ENCODE measurements around the gene TMEM61.
"Not testable (repeated sequence)": the region's sequence is repeated elsewhere in the genome, so short reads cannot be mapped to it uniquely, and the experiment has no call there.

The TMEM61 gene

DNA sequence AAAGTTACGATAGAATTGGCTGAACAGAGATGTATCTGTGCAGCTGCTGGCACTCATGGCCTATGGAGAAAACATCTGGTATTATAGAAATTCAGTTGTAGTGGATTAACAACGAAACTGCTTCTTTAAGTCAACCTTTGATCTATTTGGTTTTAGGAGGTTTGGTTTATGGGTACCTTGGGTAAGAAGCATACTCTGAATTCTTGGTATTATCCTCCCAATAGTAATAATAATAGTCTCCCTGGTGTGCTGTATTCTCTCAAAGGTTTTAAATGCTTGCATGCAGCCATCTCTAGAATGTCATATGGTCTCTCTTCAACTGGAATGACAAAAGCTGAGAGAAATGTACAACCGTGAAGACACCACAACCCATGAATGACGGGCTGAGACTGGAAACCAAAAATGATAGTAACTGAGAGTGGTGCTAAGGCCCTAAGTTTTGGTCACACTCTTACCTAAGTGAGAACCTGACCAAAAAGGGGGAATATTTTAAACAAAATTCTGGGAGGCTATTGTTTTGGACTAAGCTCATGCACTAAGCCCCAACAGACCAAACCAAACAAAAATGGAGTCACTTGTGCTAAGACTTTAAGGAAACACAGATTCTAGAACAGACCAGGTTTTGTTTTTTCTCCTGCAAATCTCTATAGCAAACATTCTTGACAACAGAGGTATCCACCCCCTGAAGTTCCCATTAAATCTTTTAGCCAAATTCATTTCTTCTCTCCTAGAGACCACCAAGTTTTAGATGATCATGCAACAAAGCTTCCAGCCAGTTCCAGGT is 17.6 kb upstream of the TMEM61 start:
- no peak for DNase-seq

DNA sequence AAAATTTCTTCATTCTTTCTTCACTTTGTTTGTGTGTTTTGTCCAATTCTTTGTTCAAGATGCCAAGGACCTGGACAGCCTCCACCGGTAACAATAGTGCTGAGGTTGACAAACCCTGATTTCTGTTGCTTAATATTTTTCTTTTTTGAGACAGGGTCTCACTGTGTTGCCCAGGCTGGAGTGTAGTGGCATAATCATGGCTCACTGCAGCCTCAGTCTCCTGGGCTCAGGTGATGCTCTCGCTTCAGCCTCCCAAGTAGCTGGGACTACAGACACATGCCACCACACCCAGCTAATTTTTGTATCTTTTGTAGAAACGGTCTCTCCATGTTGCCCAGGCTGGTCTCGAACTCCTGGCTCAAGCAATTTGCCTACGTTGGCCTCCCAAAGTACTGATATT is 16.6 kb upstream of the TMEM61 start:
- not testable (repeated sequence) for DNase-seq

DNA sequence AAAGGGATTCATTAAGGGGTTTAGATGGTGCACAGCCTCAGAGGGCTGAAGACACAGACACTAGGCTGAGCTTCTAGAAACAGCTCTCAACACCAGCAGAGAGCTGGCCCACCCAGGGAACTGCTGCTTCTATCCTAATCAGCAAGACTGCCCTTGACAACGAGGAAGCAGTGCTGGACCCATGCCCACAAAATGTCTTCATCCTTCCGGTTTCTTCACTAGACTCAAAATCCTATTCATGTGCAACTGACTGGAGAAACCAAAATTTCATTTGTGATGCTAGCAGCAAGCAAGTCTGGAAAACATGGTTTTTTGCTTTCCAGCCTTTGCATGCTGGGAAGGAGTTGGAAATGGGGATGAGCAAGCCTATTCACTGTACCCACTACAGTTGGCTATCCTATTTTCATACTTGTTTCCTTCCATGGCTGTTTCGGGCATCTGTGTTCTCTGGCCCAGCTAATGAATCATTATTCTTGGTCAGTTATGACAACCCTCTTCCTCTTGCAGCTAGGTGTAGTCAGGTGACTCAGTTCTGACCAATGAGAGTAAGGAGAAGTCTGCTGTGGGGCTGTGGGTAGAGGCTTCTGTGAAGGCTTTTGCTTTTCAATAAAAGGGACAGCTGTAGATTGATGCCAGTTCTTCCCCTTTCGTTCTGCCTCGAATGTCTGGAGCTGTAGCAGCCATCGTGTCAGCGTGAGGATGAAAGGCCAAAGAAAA is 14.6 kb upstream of the TMEM61 start:
- peak; percentile 46 for DNase-seq

DNA sequence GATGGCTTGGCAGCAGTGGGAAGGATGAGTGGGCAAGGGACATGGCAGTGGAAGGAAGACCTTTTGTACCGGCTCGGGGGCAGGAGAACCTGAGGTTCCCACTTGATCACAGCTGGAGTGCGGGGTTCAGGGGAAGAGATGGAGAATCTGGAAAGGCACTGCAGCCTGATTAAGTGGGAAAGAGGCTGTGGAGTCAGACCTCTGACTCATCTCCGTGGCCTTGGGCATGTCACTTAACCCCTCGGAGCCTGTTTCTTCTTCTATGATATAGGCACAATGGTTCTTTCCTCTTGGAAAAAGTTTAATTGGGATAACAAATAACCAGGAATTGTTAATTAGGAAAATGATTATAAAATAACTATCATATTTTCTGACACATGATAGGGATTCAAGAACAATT is 13.1 kb upstream of the TMEM61 start:
- no peak for DNase-seq

DNA sequence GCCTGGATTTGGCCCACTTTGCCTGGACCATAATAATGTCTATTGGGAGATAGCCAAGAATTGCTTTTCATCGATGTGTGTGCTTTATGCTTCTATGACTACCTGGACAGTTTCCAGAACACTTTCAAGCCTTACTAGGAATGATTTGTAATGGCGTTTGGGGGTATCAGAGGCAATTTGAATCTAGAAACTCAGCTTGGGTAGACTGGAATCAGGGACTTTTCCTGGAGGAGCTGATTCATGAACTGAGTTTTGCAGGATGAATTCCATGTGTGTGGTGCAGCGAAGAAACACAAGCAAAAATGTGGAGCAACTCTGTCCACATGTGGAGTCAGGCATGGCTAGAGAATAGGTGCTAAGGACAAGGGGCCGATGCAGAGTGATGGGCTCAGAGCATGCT is 11.9 kb upstream of the TMEM61 start:
- DNase-seq, result peak; percentile 53

DNA sequence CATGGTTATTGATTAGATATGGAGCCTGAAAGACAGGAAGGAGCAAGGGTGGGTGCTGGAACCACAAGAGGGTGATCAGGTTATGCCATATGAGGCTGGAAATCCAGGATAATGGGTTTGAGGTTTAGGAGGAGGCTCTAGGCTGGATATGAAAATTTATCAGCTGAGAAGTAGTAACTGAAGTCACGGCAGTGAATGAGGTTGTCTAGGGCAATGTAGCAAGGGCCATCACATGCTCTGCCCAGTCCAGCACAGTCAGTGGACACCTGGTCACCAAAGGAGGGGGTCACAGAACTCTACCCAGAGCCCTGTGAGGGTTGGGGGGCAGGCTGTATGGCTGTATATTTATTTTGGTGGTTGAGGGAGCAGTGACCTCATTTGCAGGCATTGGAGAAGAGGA is 10.5 kb upstream of the TMEM61 start:
- no peak for DNase-seq

DNA sequence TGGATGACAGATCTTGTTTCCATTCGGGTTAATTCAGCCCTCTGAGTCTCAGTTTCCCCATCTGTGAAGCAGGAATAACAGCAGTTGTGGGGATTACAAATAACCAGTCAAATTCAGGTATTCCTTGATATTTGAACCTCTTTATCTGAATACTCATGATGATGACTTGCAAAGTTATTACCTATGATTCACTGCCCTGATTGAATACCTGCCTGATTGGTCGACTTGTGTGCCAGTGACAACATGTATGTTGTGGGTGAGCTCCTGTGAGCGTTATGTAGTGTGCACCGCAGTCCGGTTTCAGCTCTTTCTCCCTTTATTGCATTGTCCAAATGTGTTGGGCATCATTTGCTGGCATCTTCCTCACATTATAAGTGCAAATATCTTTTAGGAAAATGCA is 9.5 kb upstream of the TMEM61 start:
- DNase-seq, result no peak

DNA sequence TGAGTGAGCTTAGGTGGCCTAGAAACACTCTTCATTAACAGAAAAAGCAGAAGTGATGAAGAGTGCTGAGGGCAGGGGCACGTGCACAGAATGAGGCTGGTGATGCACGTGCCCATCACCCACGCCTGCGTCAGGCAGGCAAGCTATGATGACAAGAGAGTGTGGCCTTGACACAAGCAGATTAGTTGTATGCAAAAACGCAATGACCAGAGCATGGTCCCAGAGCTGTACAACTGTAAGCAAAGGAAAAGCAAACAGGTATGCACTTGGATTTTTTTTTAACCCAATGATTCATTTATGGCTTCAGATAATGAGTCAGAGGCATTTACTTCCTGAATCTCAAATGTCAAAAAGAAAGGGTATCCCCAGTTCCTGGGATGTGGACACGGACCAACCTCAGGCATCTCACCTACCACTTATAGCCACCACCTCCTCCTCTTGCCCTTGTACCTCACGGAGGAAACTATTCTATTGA is 9.1 kb upstream of the TMEM61 start:
- DNase-seq, result no peak

DNA sequence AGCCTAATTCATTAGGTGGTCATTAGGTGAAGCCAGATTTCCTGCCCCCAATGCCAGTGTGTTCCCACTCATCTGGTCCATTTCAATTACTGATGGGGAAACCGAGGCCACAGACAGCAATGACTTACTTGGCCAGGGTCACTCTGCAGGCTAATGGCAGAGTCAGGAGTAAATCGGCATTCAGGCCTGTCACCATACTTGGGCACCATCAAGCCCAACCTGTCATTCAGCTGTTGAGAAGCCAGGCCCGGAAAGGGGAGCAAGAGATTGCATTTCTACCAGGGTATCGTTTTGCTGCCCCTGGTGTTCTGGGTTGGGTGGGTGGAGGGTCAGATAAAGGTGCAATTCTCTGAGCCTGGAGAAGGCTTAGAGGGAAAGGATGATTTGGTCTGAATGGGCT is 8.0 kb upstream of the TMEM61 start:
- DNase-seq, result no peak

DNA sequence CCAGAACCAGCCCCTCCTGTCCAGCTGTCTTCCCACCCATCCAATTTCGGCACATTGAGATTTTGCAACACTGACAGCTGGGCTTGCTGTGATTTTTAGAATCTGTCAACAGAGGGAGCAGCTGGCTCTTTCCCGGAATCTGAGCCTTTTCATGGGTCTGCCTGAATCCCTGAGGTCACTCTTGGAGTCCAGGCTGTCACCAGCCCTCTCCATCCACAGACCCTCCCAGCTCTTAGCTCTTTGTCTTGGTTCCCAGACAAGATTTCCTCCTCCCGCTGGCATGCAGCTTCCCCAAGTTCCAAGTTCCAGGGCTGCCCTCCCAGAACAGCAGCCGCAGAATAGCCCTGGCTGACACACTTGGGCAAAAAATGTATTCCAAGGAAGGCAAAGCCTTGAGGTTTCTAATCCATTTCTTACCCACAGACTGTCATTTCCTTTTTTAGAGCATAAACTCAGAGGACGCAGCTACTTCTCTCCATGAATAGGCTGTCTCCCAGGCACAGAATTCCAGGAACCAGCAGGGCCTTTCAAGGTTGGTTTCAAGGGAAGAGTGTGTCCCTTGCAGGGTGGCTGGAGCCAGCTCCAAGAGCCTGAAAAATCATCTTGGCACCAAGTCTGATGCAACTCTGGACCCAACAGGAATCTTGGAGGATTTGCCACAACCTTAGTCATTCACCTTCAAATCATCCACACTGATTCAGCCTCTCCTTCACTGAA is 7.1 kb upstream of the TMEM61 start:
- peak; percentile 15 for DNase-seq

DNA sequence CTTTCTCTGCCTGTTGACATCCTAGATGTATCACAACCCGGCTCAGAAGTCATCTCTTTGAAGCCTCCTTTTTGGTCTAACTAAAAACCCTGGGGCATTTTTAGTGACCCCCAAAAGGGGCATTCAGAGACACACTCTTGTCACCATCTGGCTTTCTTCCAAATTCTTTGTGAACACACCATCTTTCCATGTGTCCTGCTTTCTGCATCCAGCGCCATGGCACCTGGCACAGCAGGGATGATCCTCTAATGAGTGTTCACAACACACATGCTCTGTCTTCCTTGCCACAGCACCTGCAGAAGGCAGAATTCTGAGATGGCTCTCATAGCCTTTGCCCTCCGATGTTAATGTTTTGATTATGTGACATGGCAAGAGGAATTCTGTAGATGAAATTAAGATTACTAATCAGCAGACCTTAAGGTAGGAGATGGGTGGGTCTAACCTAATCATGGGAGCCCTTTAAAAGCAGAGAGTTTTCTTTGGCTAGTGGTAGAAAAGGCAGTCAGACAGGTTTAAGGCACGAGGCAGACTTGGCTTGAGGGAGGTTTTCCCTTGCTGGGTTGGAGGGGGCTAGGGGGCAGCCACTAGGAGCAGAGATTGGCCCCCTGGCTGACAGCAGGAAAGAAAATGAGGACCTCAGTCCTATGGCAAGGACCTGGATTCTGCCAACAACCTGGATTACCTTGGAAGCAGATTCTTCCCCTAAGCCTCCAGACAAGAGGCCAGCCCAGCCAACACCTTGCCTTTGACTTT is 4.9 kb upstream of the TMEM61 start:
- DNase-seq, result peak; percentile 96

DNA sequence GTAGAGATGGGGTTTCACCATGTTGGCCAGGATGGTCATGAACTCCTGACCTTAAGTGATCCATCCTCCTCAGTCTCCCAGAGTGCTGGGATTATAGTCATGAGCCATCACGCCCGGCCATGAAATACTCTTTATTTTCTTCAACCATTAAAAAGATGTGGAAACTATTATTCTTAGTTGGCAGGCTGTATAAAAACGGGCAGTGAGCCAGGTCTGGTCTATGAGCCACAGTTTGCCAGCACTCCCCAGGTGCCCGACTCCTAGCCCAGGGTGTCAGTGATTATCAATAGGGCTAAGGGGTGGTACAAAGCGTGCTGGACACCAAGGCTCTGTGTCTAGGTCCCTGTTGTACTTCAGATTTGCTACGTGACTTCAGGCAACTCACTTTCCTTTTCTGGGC is 3.7 kb upstream of the TMEM61 start:
- peak; percentile 89 for DNase-seq

DNA sequence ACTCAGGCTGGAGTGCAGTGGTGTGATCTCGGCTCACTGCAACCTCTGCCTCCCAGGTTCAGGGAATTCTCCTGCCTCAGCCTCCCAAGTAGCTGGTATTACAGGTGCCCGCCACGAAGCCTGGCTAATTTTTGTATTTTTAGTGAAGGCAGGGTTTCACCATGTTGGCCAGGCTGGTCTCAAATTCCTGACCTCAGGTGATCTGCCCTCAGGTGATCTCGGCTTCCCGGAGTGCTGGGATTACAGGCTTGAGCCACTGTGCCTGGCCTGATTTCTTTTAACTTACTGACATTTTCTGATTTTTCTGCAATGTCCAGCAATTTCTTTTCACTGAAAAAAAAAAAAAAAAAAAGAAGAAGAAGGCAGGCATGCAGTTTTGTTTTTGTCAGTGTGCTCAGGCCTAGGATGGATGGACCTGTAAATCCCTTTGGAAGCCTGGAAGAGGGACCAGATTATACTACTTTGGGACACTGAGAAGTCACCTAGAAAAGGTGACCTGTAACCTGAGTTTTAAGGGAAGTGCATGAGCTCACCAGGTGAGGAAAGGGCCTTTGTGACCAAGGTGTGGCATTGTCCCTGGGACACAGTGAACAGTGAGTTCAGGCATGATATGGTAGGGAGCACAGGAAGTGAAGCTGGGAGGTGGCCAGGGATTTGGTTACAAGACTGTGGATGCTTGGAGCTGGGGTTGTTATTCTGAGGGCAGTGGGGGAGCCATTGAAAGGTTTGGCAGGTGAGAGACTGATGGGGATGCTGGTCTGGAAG is 2.7 kb upstream of the TMEM61 start:
- DNase-seq, result peak; percentile 61

DNA sequence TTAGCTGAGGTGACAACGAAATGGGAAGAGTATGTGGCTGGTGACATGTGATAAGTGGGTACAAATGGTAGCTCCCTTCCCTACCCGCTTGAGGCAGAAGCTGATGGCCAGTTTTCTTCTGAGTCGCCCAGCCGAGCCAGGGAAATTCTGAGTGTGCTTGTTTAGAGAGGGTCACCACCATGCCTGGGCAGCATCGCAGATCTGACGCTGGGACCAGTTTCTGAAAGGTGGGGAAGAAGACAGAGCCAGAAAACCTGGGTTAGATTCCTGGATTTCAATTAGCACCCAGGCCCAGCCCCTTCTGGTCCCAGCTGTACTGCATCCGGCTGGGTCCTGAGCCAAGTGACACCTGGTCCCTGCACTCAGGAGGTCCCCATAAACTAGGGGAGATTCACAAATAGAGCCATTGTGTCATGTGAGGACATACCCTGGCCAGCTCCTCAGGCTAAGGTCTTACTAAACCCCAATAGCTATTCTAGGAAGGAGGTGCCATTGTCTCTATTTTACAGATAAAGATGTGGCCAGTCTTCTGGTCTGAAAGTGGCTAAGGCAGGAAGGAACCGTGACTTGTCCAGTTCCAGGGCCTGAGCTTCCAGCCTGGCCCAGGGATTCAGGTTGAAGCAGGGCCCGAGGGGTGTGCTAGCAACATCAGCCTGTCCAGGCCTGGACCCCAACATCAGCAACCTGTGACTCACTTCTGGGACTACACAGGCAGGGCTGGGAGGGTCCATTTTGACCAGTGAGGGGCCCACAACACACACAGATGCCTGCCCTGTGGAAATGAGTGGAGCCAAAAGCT is 1.7 kb upstream of the TMEM61 start:
- DNase-seq, result no peak

DNA sequence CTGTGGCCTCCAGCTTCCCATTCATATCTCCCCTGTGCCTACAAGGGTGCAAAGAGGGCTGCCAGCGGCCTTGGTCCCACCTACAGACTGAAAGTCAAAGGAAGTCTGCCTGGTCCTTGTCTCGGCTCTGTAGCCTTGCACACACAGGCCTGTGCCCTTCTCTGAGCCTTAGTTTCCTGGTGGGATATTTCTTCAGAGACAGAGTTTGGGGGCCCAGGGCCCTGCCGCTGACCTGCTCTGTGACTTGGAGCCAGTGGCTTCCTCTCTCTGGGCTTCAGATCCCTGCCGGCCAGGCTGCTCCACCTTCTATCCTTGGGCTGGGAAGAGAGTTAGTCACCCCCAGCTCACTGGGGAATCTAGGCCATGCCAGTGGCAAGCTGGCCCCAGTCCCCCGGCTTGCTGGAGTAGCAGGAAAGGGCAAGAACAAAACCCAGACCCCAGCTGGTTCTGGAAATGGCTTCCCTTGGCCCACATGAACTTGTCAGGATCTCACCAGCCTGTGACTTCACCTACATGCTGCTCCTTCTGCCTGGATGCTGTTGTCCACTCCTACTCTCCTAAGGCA is 1.0 kb upstream of the TMEM61 start:
- no peak for DNase-seq

DNA sequence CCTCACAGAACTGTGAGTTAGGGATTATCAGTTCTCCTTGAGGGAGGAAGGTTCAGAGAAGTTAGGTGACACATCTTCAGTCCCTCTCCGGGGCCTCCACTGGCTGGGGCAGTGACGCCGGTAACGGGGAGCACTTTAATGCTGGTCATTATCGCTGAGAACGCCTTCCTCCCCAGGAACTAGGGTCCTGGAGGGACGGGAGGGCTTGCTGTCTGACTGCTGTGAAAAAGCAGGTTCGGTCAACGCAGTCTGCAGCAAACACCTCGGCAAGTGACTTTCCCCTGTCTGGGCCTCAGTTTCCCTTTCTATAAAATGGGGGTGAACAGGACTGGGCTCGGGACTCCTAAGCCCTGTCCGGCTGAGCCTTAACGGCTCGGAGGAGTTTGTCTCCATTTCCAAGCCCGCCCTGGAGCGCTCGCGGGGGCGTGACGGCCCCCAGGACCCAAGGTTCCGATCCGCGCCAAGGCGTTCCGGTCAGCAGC is 341 bp upstream of the TMEM61 start:
- no peak for DNase-seq

DNA sequence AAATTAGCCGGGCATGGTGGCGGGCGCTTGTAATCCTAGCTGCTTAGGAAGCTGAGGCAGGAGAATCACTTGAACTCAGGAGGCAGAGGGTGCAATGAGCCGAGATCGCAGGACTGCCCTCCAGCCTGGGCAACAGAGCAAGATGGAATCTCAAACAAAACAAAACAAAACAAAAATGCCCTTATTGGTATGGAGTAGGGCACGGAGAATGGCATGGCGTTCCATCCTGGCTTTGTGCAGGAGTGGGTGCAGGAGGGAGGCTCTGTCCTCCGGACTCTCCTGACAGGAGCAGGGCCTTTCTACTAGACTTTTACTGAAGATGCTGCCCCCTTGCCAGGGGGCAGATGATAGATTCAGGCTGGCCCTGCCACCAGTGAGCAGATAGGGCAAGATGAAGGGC is 1.0 kb downstream of the TMEM61 start:
- DNase-seq, result no peak

DNA sequence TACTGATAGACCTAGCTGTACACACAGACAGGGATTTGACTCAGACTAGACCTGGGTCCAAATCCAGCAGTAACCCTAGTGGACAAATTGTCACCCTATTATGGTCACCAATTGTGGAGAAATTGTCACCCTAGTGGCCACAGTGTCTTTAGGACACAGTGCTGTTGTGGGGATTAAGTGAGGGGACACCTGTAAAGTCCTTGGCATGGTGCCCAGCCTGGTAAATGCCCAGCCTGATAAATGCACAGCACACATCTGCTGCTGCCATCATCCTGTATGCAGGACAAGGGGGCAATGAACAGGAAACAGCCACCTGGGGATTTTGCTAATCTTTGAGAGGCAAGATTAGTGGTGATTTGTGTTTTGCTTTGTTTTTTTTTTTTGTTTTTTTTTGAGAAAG is 2.3 kb downstream of the TMEM61 start:
- DNase-seq, result peak; percentile 99

DNA sequence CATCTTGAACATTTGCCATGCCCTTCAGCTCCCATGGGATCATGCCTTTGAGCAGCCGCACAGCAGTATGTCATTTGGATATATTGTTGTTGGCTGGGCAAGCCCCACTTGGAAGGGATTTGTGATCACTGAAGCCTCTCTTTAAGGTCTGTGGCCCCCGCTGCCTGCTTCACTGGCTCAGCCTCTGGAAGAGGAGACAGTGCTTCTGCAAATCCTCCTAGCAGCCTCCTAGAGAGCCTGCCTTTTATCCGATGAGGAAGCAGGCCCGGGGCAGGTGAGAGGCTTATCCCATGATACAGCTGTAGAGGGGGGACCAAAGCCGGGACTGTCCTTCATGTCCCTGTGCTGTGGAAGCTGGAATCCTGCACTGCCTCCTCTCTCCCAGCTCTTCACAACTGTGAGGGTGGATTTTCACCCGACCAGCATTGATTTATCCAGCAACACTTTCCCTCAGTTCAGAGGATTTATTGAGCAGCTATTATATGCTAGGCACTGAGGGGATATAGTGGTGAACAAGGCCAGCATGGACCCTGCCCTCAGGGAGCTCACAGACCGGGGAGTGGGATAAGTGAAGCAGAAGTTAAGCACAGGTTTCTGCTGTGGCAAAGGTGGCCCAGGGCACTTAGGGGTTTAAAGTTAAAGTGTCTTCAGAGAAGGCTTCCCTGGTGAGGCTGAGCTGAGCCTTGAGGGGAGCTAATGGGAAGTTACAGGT is 3.9 kb downstream of the TMEM61 start:
- DNase-seq, result no peak

DNA sequence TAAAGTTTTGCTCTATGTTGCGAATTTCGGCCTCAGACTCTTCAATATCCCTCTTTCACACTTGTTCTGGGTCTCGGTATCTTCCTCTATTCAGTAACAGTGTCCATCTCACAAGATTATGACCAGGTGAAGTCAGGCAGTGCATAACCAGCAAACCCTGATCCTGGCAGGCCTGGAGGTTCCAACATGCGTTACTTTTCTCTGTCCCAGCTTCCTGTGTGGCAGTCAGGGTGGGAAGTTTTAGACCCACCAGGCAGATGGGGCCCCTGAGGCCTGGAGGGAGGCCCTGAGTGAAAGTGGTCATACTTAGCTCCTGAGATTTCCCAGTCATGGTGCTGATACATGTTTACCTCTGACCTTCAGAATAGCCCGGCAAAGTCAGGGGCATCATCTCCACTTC is 5.1 kb downstream of the TMEM61 start:
- DNase-seq, result no peak

All from COR-L47 (cell line).